Muscle of arm (tissue), 12 donors: ENCODE measurements around the gene UTS2R. TPM values are rescaled to one million over a fixed set of nuclear protein-coding genes. Genes with fewer than 3 reads are reported as not detected.
"Not testable (repeated sequence)": the region's sequence is repeated elsewhere in the genome, so short reads cannot be mapped to it uniquely, and the experiment has no call there.

Source experiments
- DNase-seq: peaks from one replicate; pipeline ENCODE4 v3.0.0-alpha.2; 2013
- polyA plus RNA-seq, 12 donors: library from polyadenylated mRNA; unstranded; fragments of 120-200 nt; gene quantifications; one replicate each; pipeline ENCODE4 v1.2.1, GENCODE V29; 2013; ENCODE audit not compliant: insufficient read length in 12 of 12

Gene UTS2R
- polyA plus RNA-seq, 12 donors, result 2.5 to 11.1 (median 5.2) TPM; not detected in 1

DNA sequence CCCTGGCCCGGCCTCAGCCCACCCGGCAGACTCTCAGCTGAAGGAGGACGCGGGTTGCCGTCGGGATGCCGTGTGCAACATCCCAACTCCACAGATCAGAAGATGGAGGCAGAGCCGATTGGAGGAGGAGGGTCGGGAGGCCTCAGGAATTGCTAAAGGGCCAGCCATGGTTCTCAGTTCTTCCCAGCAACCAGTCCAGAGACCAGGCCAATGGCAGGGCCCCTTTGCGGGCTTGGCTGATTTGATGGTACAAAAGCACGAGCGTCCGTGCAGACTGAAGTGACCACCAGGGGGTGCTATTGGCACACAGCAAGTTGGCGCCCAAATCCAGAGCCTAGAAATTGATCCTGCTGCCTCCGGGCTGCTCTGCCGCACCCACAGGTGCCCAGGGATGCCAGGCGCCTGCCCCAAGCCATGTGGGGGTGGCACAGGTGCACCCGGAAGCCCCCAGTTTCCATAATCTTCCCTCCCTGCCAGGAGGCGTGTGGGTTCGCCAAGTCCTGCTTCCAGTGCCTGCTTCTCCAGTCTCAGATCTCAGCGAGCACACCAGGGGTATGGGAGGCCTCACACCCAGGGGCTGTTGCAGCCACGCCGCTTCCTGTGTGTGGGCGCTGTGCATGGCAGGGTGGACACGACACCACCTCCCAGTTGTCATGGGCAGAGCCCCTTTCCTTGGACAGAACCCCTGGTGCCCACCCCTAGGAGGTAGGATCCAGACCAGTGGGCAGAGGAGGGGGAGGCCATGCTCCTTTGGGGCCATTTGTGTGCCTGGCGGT, 19.7 kb upstream of the UTS2R start:
- DNase-seq, result peak; percentile 90

DNA sequence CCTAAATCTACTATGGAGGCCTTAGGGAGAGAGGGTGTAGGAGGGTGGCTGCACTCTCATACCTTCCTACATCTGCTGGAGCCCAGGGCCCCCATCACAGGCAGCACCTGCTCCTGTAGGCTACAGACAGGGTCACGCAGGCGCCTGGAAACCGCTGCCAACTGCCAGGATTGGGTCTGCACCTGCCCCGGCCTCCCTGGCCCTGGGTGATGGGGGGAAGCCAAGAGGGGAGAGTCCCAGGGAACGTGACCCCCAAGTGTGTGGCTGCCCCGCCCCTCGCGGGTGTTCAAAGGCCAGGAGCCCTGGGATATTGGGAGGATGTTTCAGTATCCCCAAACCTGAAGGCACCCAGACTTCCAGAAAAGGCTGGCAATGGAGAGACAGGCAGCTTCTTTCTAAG, 18.1 kb upstream of the UTS2R start:
- DNase-seq, result no peak

- DNase-seq, result no peak
These were observed 16.7 kb upstream of the UTS2R start for GRCh38 chr17:82354804-82355308.

DNA sequence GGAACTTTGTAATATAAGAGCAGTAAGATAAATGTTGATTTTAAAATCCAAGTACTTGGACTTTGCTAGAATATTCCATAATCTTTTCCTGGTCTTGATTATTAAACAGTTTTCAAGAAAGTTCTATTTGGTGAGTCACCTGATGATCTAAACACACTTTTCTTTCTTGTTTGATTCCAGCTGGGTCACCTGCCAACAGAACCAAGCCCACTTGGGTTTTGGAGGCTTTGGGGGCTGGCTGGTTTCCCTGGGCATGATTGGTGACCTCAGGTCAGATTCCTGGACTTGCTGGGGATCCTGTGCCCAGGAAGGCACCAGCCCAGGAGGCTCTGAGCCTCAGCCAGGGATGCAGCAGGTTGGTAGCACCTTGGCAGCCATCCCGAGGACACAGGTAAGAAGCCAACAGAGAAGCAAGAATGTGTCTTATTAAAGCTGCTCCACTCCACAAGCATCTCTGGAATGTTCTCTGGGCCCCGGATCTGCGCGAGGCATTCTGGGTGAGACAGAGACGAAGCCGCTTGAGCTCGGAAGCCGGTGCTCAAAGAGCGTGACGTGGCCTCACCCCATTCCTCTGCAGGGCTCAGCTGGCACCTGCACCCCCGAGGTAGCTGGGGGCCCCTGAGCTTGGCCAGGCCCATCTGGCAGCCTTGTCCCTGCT, 15.7 kb upstream of the UTS2R start:
- DNase-seq, result no peak

- DNase-seq, result no peak
These were observed 14.7 kb upstream of the UTS2R start for GRCh38 chr17:82356845-82357355.

GRCh38 chr17:82357394-82357793, 14.2 kb upstream of the UTS2R start:
- DNase-seq, result no peak

DNA sequence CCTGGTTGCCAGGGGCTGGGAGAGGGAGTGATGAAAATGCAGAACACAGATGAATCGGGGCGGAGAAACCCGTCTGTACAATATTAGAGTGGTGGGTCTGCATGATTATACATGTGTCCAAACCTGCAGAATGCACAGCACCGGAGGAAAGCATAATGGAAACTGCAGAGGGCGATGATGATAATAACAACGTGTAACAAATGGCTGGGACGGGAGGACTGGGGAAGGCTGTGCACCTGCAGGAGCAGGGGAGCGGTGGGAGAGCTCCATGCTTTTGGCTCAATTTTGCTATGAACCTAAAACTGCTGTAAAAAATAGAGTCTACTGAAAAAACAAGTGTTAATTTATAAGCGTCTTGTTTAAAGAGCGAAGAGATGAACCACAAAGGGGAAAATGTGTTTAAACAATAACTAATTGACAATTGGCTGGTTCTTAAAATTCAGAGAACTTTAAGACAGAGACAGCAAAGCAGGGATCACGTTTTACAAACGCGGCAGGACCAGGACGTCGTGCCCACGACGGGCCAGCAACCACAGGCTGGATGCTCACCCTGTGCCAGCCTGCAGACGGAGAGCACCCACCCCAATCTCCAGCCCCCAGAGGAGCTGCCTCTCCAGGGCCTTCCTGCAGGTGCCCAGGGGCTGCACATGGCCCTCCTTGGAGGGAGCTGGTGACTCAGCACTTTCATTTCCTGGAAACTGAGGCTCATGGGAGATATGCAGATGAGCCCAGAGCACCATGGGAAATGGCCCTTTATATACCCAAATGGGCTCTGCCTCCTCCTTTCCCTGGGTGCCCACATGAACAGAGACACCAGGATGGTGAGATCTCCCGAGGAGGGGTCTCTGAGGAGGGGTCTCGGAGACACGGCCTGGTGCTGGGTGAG, 12.9 kb upstream of the UTS2R start, which contains the start of gene TEX19:
TSS of gene TEX19 (plus strand) at position 783 of the 886 bp plus-strand sequence. CDS start 2,904 bp downstream, outside the sequence.
- no peak for DNase-seq

DNA sequence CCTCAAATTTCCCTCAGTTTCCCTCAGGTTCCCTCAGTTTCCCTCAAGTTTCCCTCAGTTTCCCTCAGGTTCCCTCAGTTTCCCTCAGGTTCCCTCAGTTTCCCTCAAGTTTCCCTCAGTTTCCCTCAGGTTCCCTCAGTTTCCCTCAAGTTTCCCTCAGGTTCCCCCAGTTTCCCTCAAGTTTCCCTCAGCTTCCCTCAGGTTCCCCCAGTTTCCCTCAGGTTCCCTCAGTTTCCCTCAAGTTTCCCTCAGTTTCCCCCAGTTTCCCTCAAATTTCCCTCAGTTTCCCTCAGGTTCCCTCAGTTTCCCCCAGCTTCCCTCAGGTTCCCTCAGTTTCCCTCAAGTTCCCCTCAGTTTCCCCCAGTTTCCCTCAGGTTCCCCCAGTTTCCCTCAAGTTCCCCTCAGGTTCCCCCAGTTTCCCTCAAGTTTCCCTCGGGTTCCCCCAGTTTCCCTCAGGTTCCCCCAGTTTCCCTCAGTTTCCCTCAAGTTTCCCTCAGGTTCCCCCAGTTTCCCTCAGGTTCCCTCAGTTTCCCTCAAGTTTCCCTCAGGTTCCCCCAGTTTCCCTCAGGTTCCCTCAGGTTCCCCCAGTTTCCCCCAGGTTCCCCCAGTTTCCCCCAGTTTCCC, 12.0 kb upstream of the UTS2R start:
- not testable (repeated sequence) for DNase-seq

GRCh38 chr17:82361885-82362633, 9.5 kb upstream of the UTS2R start:
- no peak for DNase-seq

DNA sequence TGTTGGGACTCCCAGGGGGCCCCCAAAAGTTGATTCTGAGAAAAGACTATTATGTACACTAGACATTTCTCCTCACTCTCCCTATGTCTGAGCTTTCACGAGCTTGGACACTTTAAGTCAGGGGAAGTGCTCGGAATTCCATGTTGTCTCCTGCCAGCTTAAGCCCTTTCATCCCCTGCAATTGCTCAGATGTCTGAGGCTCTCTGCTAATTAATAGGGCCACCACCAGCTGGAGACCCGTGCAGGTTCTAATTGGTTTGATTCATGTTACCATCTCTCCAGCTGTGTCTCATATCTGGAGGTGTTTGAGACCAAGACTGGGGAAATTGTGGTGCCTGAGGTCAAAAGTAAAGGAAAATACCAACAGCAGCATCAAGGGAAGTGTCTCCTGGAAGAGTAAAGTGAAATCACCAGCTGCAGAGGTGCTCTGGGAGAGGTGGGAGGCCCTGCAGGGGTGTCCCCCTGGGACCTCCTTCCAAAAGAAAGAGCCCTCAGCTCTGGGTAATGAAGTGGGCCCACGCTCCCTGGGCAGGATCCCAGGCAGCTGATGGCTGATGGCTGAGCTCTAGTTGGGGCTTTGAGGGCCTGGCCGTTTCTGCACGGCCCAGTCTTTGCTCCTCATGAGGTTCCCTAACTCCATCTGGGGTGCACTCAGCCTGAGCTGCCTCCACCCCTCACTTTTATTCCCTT, 5.8 kb upstream of the UTS2R start:
- DNase-seq, result no peak

DNA sequence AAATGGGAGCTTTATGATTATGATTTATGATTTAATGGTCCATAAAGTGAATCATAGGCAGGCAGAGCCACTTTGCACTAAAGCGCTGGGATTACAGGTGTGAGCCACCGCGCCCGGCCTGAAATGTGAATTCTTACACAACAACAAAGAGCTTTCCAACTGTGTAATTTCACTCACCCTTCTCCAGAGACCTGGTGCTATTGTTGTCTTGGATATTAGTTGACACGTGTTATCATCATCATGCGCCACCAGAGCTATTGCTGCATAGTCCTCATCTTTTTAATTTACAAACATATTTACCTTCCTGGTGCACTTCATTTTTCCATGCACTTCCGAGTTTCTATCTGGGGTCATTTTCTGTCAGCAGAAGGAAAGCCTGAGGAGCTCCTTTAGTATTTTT, 4.8 kb upstream of the UTS2R start:
- DNase-seq, result no peak

GRCh38 chr17:82367724-82368524, 3.6 kb upstream of the UTS2R start:
- DNase-seq, result no peak

DNA sequence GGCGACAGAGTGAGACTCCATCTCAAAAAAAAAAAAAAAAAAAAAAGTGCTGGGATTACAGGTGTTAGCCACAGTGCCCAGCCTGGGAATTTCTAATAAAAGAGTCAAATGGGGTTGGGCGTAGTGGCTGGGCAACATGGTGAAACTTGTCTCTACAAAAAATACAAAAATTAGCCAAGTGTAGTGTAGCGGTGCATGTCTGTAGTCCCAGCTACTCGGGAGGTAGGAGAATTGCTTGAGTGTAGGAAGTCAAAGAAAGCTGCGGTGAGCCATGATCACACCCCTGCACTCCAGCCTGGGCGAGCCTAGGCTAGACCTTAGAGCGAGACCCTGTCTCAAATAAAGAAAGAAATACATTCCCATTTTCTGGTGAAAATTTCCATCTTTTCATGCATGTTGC, 2.4 kb upstream of the UTS2R start:
- DNase-seq, result no peak

- DNase-seq, result no peak
These were observed 863 bp upstream of the UTS2R start for GRCh38 chr17:82370471-82371332.

- DNase-seq, result no peak
These were observed 895 bp downstream of the UTS2R start for GRCh38 chr17:82372249-82373071.

DNA sequence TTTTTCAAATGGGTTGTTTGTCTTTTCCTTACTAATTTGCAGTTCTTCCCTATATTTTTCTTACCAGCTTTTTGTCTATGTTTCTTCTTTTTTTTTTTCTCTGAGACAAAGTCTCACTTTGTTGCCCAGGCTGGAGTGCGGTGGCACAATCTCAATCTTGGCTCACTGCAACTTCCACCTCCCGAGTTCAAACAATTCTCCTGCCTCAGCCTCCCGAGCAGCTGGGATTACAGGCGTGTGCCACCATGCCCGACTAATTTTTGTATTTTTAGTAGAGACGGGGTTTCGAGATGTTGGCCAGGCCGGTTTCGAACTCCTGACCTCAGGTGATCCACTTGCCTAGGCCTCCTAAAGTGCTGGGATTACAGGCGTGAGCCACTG, 1.5 kb downstream of the UTS2R start:
- not testable (repeated sequence) for DNase-seq
